H7 (cell line): ENCODE data around the gene ASS1. TPM values are rescaled to one million over a fixed set of nuclear protein-coding genes. Genes with fewer than 3 reads are reported as not detected.
A peak's percentile ranks its signal among the peaks of the same experiment; 100 is the strongest.

ENCODE experiments used
- DNase-seq: peaks from one replicate; pipeline ENCODE4 v3.0.0; 2012
- H3K27me3 ChIP-seq: 2 replicates; pipeline ENCODE4 v1.6.0; 2011; ENCODE audit warnings: mild to moderate bottlenecking, low read length; ENCODE audit not compliant: control insufficient read depth, insufficient read depth
- H3K36me3 ChIP-seq: replicated peaks from 2 replicates; pipeline ENCODE4 v1.5.1; 2011; ENCODE audit warnings: low read length; ENCODE audit not compliant: control insufficient read depth, insufficient read depth
- H3K4me3 ChIP-seq: 2 replicates; pipeline ENCODE4 v1.5.1; 2011; ENCODE audit warnings: low read depth, mild to moderate bottlenecking, control low read depth, low read length, moderate library complexity; ENCODE audit not compliant: insufficient read depth
- total RNA-seq: library from RNA; depleted of rRNA; stranded (reverse); fragments of >200 nt; shearing (Covaris generic); gene quantifications from 2 replicates; pipeline ENCODE4 v1.2.3, GENCODE V29; 2014

ASS1 gene
- total RNA-seq, 1 experiment from 2014 or later, result 77.0 TPM

GRCh38 chr9:130476151-130476730 is 31.5 kb downstream of the ASS1 start:
- DNase-seq, result no peak
- Histone ChIP-seq H3K36me3 (no peaks in the 10 kb centered on the region), H3K27me3 (no peaks in the 10 kb centered on the region), H3K4me3 (no peak overlapping the region)

GRCh38 chr9:130477564-130477963 is 32.8 kb downstream of the ASS1 start:
- no peak for DNase-seq
- no peak overlapping the region for H3K4me3 ChIP-seq
- no peaks in the 10 kb centered on the region for H3K27me3 ChIP-seq
- H3K36me3 ChIP-seq, result no peaks in the 10 kb centered on the region

GRCh38 chr9:130478152-130478551 is 33.4 kb downstream of the ASS1 start:
- Histone ChIP-seq H3K36me3 (no peaks in the 10 kb centered on the region), H3K27me3 (no peaks in the 10 kb centered on the region), H3K4me3 (no peak overlapping the region)
- no peak for DNase-seq

- no peaks in the 10 kb centered on the region for H3K27me3 ChIP-seq
- DNase-seq, result no peak
- no peak overlapping the region for H3K4me3 ChIP-seq
- no peaks in the 10 kb centered on the region; the same call in 1 of the 2 replicates for H3K36me3 ChIP-seq
Measured at GRCh38 chr9:130478736-130479575, 34.2 kb downstream of the ASS1 start.

- no peak for DNase-seq
- Histone ChIP-seq H3K36me3 (no peaks in the 10 kb centered on the region; the same call in 1 of the 2 replicates), H3K27me3 (no peaks in the 10 kb centered on the region), H3K4me3 (no peak overlapping the region)
Measured at GRCh38 chr9:130479587-130479986, 34.8 kb downstream of the ASS1 start.

- Histone ChIP-seq H3K4me3 (no peak overlapping the region), H3K27me3 (no peaks in the 10 kb centered on the region), H3K36me3 (no peaks in the 10 kb centered on the region; the same call in 1 of the 2 replicates)
- DNase-seq, result peak; percentile 94
Measured at GRCh38 chr9:130480673-130481072, 35.9 kb downstream of the ASS1 start.

GRCh38 chr9:130482463-130482862 is 37.7 kb downstream of the ASS1 start:
- Histone ChIP-seq H3K27me3 (no peaks in the 10 kb centered on the region), H3K36me3 (no peaks in the 10 kb centered on the region; the same call in 1 of the 2 replicates), H3K4me3 (no peak overlapping the region)
- DNase-seq, result no peak

GRCh38 chr9:130483371-130483971 is 38.7 kb downstream of the ASS1 start:
- H3K4me3 ChIP-seq, result no peak overlapping the region
- H3K27me3 ChIP-seq, result no peaks in the 10 kb centered on the region
- no peaks in the 10 kb centered on the region; the same call in 1 of the 2 replicates for H3K36me3 ChIP-seq
- DNase-seq, result peak; percentile 77

GRCh38 chr9:130484362-130485072 is 39.8 kb downstream of the ASS1 start:
- no peaks in the 10 kb centered on the region; the same call in 1 of the 2 replicates for H3K36me3 ChIP-seq
- H3K4me3 ChIP-seq, result no peak overlapping the region
- DNase-seq, result no peak
- no peaks in the 10 kb centered on the region for H3K27me3 ChIP-seq

GRCh38 chr9:130486103-130486502 is 41.3 kb downstream of the ASS1 start:
- H3K36me3 ChIP-seq, result no peaks in the 10 kb centered on the region; the same call in 1 of the 2 replicates
- H3K4me3 ChIP-seq, result no peak overlapping the region
- no peak for DNase-seq
- H3K27me3 ChIP-seq, result no peaks in the 10 kb centered on the region

GRCh38 chr9:130487500-130487899 is 42.7 kb downstream of the ASS1 start:
- DNase-seq, result no peak
- no peaks in the 10 kb centered on the region; the same call in 1 of the 2 replicates for H3K36me3 ChIP-seq
- no peak overlapping the region for H3K4me3 ChIP-seq
- H3K27me3 ChIP-seq, result no peaks in the 10 kb centered on the region

GRCh38 chr9:130488621-130489330 is 44.0 kb downstream of the ASS1 start:
- Histone ChIP-seq H3K36me3 (no peaks in the 10 kb centered on the region; the same call in 1 of the 2 replicates), H3K4me3 (no peak overlapping the region), H3K27me3 (no peaks in the 10 kb centered on the region)
- DNase-seq, result no peak

- DNase-seq, result no peak
- Histone ChIP-seq H3K27me3 (no peaks in the 10 kb centered on the region), H3K4me3 (no peak overlapping the region), H3K36me3 (no peaks in the 10 kb centered on the region; the same call in none of the 2 replicates)
Measured at GRCh38 chr9:130490981-130491380, 46.2 kb downstream of the ASS1 start.
